HG02943 (cell line): ENCODE results near the gene OST4.
"Not testable (repeated sequence)": the region's sequence is repeated elsewhere in the genome, so short reads cannot be mapped to it uniquely, and the experiment has no call there.

Experiments used
- ATAC-seq: cut with Tn5 transposase; IDR thresholded peaks from one replicate; pipeline ENCODE4 v1.9.1; 2021; ENCODE audit warnings: mild to moderate bottlenecking, low read depth, moderate library complexity; ENCODE audit not compliant: unreplicated experiment

The OST4 gene

GRCh38 chr2:27071277-27071989 lies at the start of gene OST4:
OST4 (minus strand) TSS chr2:27071654.
- peak; percentile 78 for ATAC-seq

- not testable (repeated sequence) for ATAC-seq
Observed at GRCh38 chr2:27119330-27119670, 47.8 kb upstream of the OST4 start.

- no peak for ATAC-seq
Observed at GRCh38 chr2:27118525-27119329, 47.3 kb upstream of the OST4 start, which contains the start of gene CGREF1. CGREF1 (minus strand) TSS chr2:27119128; CDS start chr2:27104366, 14,762 bp downstream.

GRCh38 chr2:27117995-27118524 lies 46.6 kb upstream of the OST4 start:
- ATAC-seq: no peak

- ATAC-seq: no peak
Observed at GRCh38 chr2:27115519-27115918, 44.1 kb upstream of the OST4 start.

GRCh38 chr2:27111392-27112078 lies 40.1 kb upstream of the OST4 start:
- ATAC-seq: not testable (repeated sequence)

GRCh38 chr2:27110603-27111352 lies 39.3 kb upstream of the OST4 start:
- not testable (repeated sequence) for ATAC-seq

GRCh38 chr2:27109083-27109482 lies 37.6 kb upstream of the OST4 start:
- ATAC-seq: no peak

- ATAC-seq: no peak
Observed at GRCh38 chr2:27108221-27108620, 36.8 kb upstream of the OST4 start.

- no peak for ATAC-seq
Observed at GRCh38 chr2:27105981-27106380, 34.5 kb upstream of the OST4 start.

GRCh38 chr2:27102329-27102728 lies 30.9 kb upstream of the OST4 start:
- ATAC-seq: no peak

- ATAC-seq: no peak
Observed at GRCh38 chr2:27100036-27100435, 28.6 kb upstream of the OST4 start.

- no peak for ATAC-seq
Observed at GRCh38 chr2:27099334-27099955, 28.0 kb upstream of the OST4 start.

- ATAC-seq: no peak
Observed at GRCh38 chr2:27097341-27097740, 25.9 kb upstream of the OST4 start.

GRCh38 chr2:27096748-27097297 lies 25.4 kb upstream of the OST4 start:
- no peak for ATAC-seq

- ATAC-seq: no peak
Observed at GRCh38 chr2:27095745-27096651, 24.5 kb upstream of the OST4 start.

GRCh38 chr2:27095427-27095744 lies 23.9 kb upstream of the OST4 start:
- no peak for ATAC-seq

- ATAC-seq: no peak
Observed at GRCh38 chr2:27094353-27094984, 23.0 kb upstream of the OST4 start.
